Suprapubic skin (tissue), 4 donors: ENCODE results near the gene CTNND2.

Source experiments
- CTCF ChIP-seq, 2 donors: fragments of 200-600 bp in 1 of 2; fragments of 450-650 bp in 1 of 2; sonication (generic) in 1 of 2; IDR thresholded peaks; one replicate each; pipeline ENCODE4 v1.5.1; 2016 to 2019; ENCODE audit warnings: antibody characterized with exemption in 2 of 2, mild to moderate bottlenecking in 1 of 2, moderate library complexity in 1 of 2
- EP300 ChIP-seq: sonication (generic); formaldehyde crosslinking; IDR thresholded peaks from one replicate; pipeline ENCODE4 v1.6.1; 2017; ENCODE audit warnings: antibody characterized with exemption
- POLR2A ChIP-seq, 2 donors: fragments of 450-650 bp; IDR thresholded peaks; one replicate each; pipeline ENCODE4 v1.6.1; 2017; ENCODE audit warnings: antibody characterized with exemption in 2 of 2, mild to moderate bottlenecking in 2 of 2, moderate library complexity in 2 of 2
- POLR2AphosphoS5 ChIP-seq, 3 donors: sonication (generic); formaldehyde crosslinking; IDR thresholded peaks; one replicate each; pipeline ENCODE4 v1.6.1; 2017; ENCODE audit warnings: antibody characterized with exemption in 3 of 3

- no peak for TF ChIP-seq POLR2A (IDR thresholded peaks at IDR 0.05)
- no peak for TF ChIP-seq CTCF (IDR thresholded peaks at IDR 0.05)
- no peak for TF ChIP-seq EP300
- TF ChIP-seq POLR2AphosphoS5 (IDR thresholded peaks at IDR 0.05), result no peak
Measured at GRCh38 chr5:11023945-11024344, 880.3 kb downstream of the CTNND2 start.
